Gastrocnemius medialis (tissue), 4 donors: ENCODE measurements around the gene LRP5.

Source experiments
- CTCF ChIP-seq, 5 experiments: fragments of 450-650 bp in 3 of 5; fragments of 200-600 bp in 2 of 5; sonication (generic) in 2 of 5; IDR thresholded peaks in 4 of 5; conservative IDR thresholded peaks in 1 of 5; 1 replicate in 4 of 5; 2 replicates in 1 of 5; pipeline ENCODE4 v1.5.1; 2016 to 2019; ENCODE audit warnings: antibody characterized with exemption in 5 of 5, mild to moderate bottlenecking in 3 of 5, moderate library complexity in 3 of 5
- POLR2A ChIP-seq, 2 donors: fragments of 450-650 bp; IDR thresholded peaks; one replicate each; pipeline ENCODE4 v1.6.1; 2017; ENCODE audit warnings: antibody characterized with exemption in 2 of 2, mild to moderate bottlenecking in 2 of 2, moderate library complexity in 2 of 2

- TF ChIP-seq CTCF (IDR thresholded peaks at IDR 0.05 in 4 of 5, conservative IDR thresholded peaks at IDR 0.05 in 1 of 5) (no peak), POLR2A (IDR thresholded peaks at IDR 0.05) (no peak)
Measured at GRCh38 chr11:68276861-68277260, 35.5 kb upstream of the LRP5 start.
